ENCODE measurements around the gene EZH2. TPM values are rescaled to one million over a fixed set of nuclear protein-coding genes. Genes with fewer than 3 reads are reported as not detected.

Gene EZH2
- total and polyA plus RNA-seq, 4 donors: 2.0 to 21.3 (median 2.5) TPM

DNA sequence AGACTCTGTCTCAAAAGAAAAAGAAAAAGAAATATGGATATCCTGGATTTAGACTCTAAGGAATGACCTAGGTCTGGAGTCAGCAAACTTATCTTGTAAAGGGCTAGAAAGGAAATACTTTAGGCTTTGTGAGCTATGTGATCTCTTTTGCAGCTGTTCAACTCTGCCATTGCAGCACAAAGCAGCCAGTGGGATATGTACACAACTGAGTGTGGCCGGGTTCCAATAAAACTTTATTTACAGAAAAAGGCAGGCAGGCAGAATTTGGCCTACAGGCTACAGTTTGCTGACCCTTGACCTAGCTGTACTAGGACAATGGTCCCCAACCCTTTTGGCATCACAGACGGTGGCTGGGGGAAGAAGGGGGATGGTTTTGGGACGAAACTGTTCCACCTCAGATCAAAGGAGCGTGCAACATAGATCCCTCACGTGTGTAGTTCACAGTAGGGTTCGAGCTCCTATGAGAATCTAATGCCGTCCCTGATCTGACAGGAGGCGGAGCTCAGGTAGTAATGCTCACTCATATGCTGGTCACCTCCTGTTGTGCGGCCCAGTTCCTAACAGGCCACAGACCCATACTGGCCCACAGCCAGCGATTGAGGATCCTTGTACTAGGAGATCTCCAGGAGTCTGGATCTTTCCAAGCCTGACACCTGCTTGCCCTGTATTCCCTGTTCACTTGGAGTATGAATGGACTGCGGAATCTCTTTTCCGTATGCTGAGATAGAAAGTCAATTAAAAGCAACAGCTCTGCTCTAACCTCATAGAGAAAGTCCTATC is 122.4 kb downstream of the EZH2 start:
- Histone ChIP-seq H3K4me3 (ENCODE audit: low read depth in 1 of 3, low read length in 3 of 3) (no peak overlapping the region), H3K27ac (ENCODE audit: low read depth in 1 of 2, low read length in 2 of 2) (no peak overlapping the region), H3K9me3 (ENCODE audit: control insufficient read depth in 4 of 4, low read length in 3 of 4) (no peaks in the 10 kb centered on the region), H3K27me3 (ENCODE audit: control insufficient read depth in 4 of 4, insufficient read depth in 4 of 4, low read length in 3 of 4) (no peaks in the 10 kb centered on the region), H3K36me3 (ENCODE audit: control insufficient read depth in 4 of 4, insufficient read depth in 3 of 4, low read depth in 1 of 4, low read length in 3 of 4) (peaks cover 2 to 32% (median 15%) of the 10 kb centered on the region in 4 donors), H3K4me1 (ENCODE audit: control insufficient read depth in 4 of 4, insufficient read depth in 4 of 4, low read length in 3 of 4) (peaks cover 0 to 2% (median 0%) of the 10 kb centered on the region in 4 donors), H3K9ac (ENCODE audit: low read depth in 1 of 2, low read length in 2 of 2) (no peak overlapping the region)
- TF ChIP-seq, protein P1, sequence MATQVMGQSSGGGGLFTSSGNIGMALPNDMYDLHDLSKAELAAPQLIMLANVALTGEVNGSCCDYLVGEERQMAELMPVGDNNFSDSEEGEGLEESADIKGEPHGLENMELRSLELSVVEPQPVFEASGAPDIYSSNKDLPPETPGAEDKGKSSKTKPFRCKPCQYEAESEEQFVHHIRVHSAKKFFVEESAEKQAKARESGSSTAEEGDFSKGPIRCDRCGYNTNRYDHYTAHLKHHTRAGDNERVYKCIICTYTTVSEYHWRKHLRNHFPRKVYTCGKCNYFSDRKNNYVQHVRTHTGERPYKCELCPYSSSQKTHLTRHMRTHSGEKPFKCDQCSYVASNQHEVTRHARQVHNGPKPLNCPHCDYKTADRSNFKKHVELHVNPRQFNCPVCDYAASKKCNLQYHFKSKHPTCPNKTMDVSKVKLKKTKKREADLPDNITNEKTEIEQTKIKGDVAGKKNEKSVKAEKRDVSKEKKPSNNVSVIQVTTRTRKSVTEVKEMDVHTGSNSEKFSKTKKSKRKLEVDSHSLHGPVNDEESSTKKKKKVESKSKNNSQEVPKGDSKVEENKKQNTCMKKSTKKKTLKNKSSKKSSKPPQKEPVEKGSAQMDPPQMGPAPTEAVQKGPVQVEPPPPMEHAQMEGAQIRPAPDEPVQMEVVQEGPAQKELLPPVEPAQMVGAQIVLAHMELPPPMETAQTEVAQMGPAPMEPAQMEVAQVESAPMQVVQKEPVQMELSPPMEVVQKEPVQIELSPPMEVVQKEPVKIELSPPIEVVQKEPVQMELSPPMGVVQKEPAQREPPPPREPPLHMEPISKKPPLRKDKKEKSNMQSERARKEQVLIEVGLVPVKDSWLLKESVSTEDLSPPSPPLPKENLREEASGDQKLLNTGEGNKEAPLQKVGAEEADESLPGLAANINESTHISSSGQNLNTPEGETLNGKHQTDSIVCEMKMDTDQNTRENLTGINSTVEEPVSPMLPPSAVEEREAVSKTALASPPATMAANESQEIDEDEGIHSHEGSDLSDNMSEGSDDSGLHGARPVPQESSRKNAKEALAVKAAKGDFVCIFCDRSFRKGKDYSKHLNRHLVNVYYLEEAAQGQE (IDR thresholded peaks at IDR 0.05): no peak
- TF ChIP-seq, protein P2, sequence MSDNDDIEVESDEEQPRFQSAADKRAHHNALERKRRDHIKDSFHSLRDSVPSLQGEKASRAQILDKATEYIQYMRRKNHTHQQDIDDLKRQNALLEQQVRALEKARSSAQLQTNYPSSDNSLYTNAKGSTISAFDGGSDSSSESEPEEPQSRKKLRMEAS (IDR thresholded peaks at IDR 0.05): no peak
- TF ChIP-seq, protein P3, sequence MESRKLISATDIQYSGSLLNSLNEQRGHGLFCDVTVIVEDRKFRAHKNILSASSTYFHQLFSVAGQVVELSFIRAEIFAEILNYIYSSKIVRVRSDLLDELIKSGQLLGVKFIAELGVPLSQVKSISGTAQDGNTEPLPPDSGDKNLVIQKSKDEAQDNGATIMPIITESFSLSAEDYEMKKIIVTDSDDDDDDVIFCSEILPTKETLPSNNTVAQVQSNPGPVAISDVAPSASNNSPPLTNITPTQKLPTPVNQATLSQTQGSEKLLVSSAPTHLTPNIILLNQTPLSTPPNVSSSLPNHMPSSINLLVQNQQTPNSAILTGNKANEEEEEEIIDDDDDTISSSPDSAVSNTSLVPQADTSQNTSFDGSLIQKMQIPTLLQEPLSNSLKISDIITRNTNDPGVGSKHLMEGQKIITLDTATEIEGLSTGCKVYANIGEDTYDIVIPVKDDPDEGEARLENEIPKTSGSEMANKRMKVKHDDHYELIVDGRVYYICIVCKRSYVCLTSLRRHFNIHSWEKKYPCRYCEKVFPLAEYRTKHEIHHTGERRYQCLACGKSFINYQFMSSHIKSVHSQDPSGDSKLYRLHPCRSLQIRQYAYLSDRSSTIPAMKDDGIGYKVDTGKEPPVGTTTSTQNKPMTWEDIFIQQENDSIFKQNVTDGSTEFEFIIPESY (IDR thresholded peaks at IDR 0.05): no peak
- TF ChIP-seq HNF4A (conservative IDR thresholded peaks at IDR 0.05): peak; percentile 61 to 65
- peak; percentile 22 to 48 for TF ChIP-seq RXRA (IDR thresholded peaks at IDR 0.05)
- peak; percentile 65 for TF ChIP-seq FOXA2 (IDR thresholded peaks at IDR 0.05)
- WGBS: 81% methylated on average over 12 of the region's 12 CpGs
- no peak for DNase-seq (ENCODE audit: low spot score)

Small RNAs within 50 kb of the gene (small RNA-seq; reads per million reads assigned to genes)
- not detected for gene RF00017
- gene RN7SL569P: not detected
- not detected for gene RNU7-20P

Other genes with a start within 250 kb of the EZH2 start
- 10 to 100 TPM; 27.7 to 56.7 TPM for gene CUL1, start 185.4 kb downstream of the EZH2 start, total RNA-seq
- gene CUL1, start 185.4 kb downstream of the EZH2 start, polyA plus RNA-seq: 10 to 100 TPM; 21.7 to 25.7 TPM
- 100 to 1,000 TPM; 201 to 502 TPM for gene PDIA4, start 144.2 kb upstream of the EZH2 start, total RNA-seq
- gene PDIA4, start 144.2 kb upstream of the EZH2 start, polyA plus RNA-seq: 100 to 1,000 TPM; 133 to 265 TPM
- gene ZNF786, start 206.4 kb upstream of the EZH2 start, total RNA-seq: 1 to 10 TPM; 2.3 to 5.9 TPM
- 1 to 10 TPM; 1.0 to 2.3 TPM for gene ZNF786, start 206.4 kb upstream of the EZH2 start, polyA plus RNA-seq
- gene ZNF425, start 242.0 kb upstream of the EZH2 start, total RNA-seq: under 1 TPM; 0.84 to 0.98 TPM
- under 1 TPM; 0.25 to 0.32 TPM for gene ZNF425, start 242.0 kb upstream of the EZH2 start, polyA plus RNA-seq

All from liver (tissue), 10 donors.